Upper lobe of right lung (tissue), 1 donor: ENCODE measurements around the gene SNRNP200. TPM values are rescaled to one million over a fixed set of nuclear protein-coding genes. Genes with fewer than 3 reads are reported as not detected.
"Not testable (repeated sequence)": the region's sequence is repeated elsewhere in the genome, so short reads cannot be mapped to it uniquely, and the experiment has no call there.

Experiments
- ATAC-seq: fragments of 200-7000 bp; cut with Tn5 transposase; one replicate; pipeline ENCODE4 v1.9.1; 2020; ENCODE audit warnings: mild to moderate bottlenecking, moderate library complexity
- DNase-seq: peaks from one replicate; pipeline ENCODE4 v3.0.0-alpha.2; 2020
- H3K27ac ChIP-seq: fragments of 200-600 bp; one replicate; pipeline ENCODE4 v1.8.0; 2022
- H3K27me3 ChIP-seq: fragments of 200-600 bp; one replicate; pipeline ENCODE4 v1.8.0; 2022; ENCODE audit warnings: mild to moderate bottlenecking
- H3K36me3 ChIP-seq: fragments of 200-600 bp; one replicate; pipeline ENCODE4 v1.8.0; 2022
- H3K4me1 ChIP-seq: fragments of 200-600 bp; one replicate; pipeline ENCODE4 v1.8.0; 2022
- H3K4me3 ChIP-seq: fragments of 200-600 bp; one replicate; pipeline ENCODE4 v1.8.0; 2022; ENCODE audit warnings: mild to moderate bottlenecking
- H3K9me3 ChIP-seq: fragments of 200-600 bp; one replicate; pipeline ENCODE4 v1.8.0; 2022
- intact Hi-C: fragments of 100-400 bp; cut with DNase I; formaldehyde crosslinking; loops from one replicate; pipeline ENCODE4 v1.11.0; 2022
- total RNA-seq: library from RNA; stranded (reverse); fragmentation: NEBNext Ultra II Directional; extraction: Animal tissue kit (Norgen Biotek cat#: 25700); gene quantifications from one replicate; pipeline ENCODE4 v1.2.1, GENCODE V29; 2021
- TF ChIP-seq, protein P1 (sequence below): fragments of 200-600 bp; IDR thresholded peaks from one replicate; pipeline ENCODE4 v1.8.0; 2022; ENCODE audit warnings: antibody characterized with exemption
- donor health status: DM: no; HTN: yes; CAD: no; lungs with severe emphysema.

The SNRNP200 gene
- total RNA-seq, 1 donor from 2014 or later: 91.2 TPM

DNA sequence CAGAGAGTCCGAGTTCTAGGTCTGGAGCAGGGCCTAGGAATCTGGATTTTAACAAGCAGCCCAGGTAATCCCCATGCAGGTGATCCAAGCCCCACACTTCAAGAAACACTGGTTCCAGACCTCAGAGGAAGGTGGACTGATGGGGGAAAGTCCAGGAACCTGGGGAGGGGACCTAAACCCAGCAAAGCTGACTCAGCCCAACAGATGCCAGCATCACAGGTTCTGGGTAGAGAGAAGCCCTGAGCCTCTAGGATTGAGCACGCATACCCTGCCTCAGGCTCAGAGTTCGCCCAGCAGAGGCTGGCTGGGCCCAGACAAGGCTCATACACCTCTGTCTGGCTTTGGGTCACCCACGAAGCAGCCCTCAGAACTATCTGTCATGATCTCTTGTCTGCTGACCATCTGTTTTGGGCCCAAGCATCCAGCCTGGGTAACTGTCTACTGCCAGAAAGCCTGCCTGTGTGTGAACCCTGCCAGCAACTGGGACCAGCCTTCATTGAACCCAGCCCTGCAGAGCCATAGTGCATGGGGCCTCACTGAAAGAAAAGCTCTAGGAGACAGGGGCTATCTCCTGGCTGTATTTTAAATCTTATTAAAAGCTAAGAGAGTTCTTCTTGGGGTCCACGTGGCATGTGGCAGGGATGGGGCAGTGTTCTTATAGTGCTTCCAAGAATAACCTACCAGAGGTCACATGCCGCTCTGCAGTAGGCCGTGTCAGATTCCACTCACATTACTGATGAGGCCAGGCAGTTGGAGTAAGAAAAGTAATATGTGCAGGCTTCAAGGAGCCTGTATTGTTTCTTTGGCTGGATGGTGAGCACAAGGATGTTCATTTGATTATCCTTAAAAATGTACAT lies 47.0 kb downstream of the SNRNP200 start:
- Histone ChIP-seq H3K4me1 (peaks cover 63% of the 10 kb centered on the region), H3K36me3 (peaks cover 67% of the 10 kb centered on the region), H3K4me3 (no peak overlapping the region), H3K27me3 (no peaks in the 10 kb centered on the region), H3K27ac (peak overlapping the region; percentile 80), H3K9me3 (no peaks in the 10 kb centered on the region)
- ATAC-seq (no peak), DNase-seq (no peak)
- TF ChIP-seq, protein P1, sequence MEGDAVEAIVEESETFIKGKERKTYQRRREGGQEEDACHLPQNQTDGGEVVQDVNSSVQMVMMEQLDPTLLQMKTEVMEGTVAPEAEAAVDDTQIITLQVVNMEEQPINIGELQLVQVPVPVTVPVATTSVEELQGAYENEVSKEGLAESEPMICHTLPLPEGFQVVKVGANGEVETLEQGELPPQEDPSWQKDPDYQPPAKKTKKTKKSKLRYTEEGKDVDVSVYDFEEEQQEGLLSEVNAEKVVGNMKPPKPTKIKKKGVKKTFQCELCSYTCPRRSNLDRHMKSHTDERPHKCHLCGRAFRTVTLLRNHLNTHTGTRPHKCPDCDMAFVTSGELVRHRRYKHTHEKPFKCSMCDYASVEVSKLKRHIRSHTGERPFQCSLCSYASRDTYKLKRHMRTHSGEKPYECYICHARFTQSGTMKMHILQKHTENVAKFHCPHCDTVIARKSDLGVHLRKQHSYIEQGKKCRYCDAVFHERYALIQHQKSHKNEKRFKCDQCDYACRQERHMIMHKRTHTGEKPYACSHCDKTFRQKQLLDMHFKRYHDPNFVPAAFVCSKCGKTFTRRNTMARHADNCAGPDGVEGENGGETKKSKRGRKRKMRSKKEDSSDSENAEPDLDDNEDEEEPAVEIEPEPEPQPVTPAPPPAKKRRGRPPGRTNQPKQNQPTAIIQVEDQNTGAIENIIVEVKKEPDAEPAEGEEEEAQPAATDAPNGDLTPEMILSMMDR: no peak
- intact Hi-C loops: no loop called here

DNA sequence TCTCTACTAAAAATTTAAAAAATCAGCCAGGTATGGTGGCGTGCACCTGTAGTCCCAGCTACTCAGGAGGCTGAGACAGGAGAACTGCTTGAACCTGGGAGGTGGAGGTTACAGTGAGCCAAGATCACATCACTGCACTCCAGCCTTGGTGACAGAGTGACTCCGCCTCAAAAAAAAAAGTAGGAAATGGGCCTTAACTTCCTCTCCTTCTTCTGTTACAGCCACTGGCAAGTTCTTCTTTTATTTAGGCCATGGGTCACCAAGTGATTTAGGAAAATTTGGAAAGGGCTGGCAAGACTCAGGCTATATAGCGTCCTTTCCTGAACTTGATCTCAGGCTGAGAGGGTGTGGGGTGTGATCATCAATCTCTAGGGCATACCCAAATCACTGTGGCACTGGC lies 47.6 kb downstream of the SNRNP200 start:
- H3K9me3 ChIP-seq, H3K27me3 ChIP-seq, intact Hi-C loops, H3K4me3 ChIP-seq, DNase-seq: not testable (repeated sequence)
- Histone ChIP-seq H3K36me3 (peaks cover 67% of the 10 kb centered on the region), H3K4me1 (peaks cover 63% of the 10 kb centered on the region), H3K27ac (peak overlapping the region; percentile 80)
- ATAC-seq: peak; percentile 48

DNA sequence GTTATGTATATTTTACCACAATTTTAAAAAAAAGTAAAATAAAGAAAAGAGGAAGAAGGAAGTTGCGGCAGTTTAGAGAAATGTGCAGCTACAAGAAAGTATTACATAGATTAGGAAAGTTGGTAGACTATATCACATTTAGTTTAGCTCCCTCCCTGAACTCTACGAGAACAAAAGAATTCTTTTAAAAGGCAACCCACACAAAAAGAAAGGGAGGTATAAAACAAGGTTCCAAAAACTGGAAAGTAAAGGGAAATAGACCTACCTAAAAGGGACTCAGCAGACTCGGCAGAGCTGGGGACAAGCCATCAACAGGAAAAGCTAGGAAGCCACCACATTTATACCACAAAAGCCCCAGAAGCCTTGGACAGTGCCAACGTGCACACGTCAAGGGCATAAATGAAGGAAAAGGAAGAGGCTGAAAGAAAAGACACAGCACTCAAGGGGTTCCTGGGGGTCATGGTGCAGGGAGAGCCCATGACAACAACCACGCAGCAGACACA lies 48.7 kb downstream of the SNRNP200 start:
- Histone ChIP-seq H3K4me3 (no peak overlapping the region), H3K9me3 (no peaks in the 10 kb centered on the region), H3K27me3 (no peaks in the 10 kb centered on the region), H3K4me1 (peaks cover 66% of the 10 kb centered on the region), H3K27ac (peak overlapping the region; percentile 80), H3K36me3 (peaks cover 68% of the 10 kb centered on the region)
- intact Hi-C loops: no loop called here
- ATAC-seq (no peak), DNase-seq (no peak)
- TF ChIP-seq, protein P1: no peak

DNA sequence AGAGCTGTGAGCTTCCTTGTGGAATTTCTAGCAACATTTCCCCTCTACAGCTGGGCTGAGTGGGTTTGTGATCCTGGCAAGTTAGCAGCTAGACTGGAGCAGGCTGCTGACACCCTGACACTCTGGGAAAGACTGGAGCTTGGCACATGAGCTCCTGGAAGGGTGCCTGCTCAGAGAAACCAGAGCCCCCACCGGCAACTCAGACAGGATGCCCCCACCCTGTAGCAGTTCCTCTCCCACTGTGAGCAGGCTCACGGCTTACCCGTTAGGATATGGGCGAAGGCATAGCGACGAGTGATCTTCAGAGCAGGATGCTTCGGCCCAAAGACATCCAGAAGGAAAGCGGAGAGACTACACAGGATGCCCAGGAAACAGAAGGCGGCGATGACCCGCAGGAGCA lies 50.8 kb downstream of the SNRNP200 start:
- Histone ChIP-seq H3K36me3 (peaks cover 67% of the 10 kb centered on the region), H3K27me3 (no peaks in the 10 kb centered on the region), H3K4me3 (no peak overlapping the region), H3K9me3 (no peaks in the 10 kb centered on the region), H3K4me1 (peaks cover 62% of the 10 kb centered on the region), H3K27ac (peak overlapping the region; percentile 38)
- ATAC-seq (peak; percentile 12), DNase-seq (no peak)
- intact Hi-C loops: no loop called here
- TF ChIP-seq, protein P1: no peak

DNA sequence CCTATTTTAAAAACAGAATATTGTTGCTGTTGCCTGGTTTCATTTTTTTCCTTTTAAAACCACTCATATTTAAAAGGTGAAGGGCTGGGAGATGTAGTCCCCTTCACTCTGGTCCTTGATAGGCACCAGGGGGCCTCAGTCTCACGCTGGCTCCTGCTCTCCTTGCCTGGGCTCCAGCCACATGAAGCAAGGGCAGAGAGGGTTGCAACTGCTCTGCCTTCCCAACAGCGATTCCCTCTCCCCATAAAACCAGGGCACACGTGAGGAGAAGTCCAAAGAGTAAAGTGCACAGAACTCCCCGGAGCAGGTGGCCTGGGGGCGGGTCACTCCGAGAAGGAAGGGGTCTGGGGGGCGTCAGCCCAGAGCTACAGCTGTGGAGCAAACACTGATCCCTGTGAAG lies 52.3 kb downstream of the SNRNP200 start:
- Histone ChIP-seq H3K36me3 (peaks cover 55% of the 10 kb centered on the region), H3K27ac (no peak overlapping the region), H3K9me3 (no peaks in the 10 kb centered on the region), H3K4me1 (peaks cover 47% of the 10 kb centered on the region), H3K4me3 (no peak overlapping the region), H3K27me3 (no peaks in the 10 kb centered on the region)
- intact Hi-C loops: no loop called here
- ATAC-seq (no peak), DNase-seq (no peak)
- TF ChIP-seq, protein P1: no peak

DNA sequence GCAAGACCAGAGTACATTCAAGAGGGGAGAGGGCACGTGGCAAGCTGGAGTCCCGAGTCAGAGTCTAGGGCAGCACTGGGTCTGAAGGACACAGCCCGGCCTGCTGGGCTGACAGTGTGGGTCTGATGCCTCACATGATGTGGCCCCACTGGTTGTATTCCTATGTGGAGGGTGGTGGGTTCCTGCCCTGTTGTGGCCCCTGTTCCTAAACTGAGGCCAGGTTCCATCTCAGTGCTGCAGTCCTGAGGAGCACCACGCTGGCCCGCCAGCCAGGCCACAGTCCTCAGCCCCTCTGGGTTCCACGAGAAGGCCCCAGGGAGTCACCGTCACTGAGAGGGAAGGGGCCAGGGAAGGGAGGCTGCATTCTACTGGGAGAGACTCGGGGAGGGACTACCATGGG lies 52.8 kb downstream of the SNRNP200 start:
- no peak for ATAC-seq
- H3K36me3 ChIP-seq: peaks cover 55% of the 10 kb centered on the region
- no peak for DNase-seq
- H3K4me3 ChIP-seq: no peak overlapping the region
- H3K27ac ChIP-seq: no peak overlapping the region
- intact Hi-C loops: no loop called here
- TF ChIP-seq, protein P1: no peak
- peaks cover 43% of the 10 kb centered on the region for H3K4me1 ChIP-seq
- no peaks in the 10 kb centered on the region for H3K9me3 ChIP-seq
- no peaks in the 10 kb centered on the region for H3K27me3 ChIP-seq
